WI38 (cell line): ENCODE results near the gene KLHL25.

Experiments
- H3K4me3 ChIP-seq: 2 replicates; pipeline ENCODE4 v1.5.1; 2011; ENCODE audit warnings: low read depth, mild to moderate bottlenecking, control low read depth, low read length
- TF ChIP-seq, protein P1 (sequence below): IDR thresholded peaks from 2 replicates; pipeline ENCODE4 v1.5.1; 2012; ENCODE audit warnings: low read depth, mild to moderate bottlenecking, control low read depth, low read length

The KLHL25 gene

DNA sequence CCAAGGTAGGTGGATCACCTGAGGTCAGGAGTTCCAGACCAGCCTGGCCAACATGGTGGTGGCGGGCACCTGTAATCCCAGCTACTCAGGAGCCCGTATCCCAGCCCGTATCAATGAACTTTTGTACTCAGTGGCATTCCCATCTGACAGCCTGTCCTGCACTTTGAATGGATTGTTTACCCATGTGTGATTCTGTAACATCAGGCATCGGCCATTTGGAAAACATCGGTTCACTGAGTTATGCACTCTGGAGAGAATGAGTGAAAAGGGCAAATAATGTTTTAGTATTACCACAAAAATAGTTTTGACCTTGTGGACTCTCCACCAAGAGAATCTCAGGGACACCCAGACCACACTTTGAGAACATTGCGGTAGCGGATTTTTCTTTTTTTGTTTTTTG lies 13.6 kb downstream of the KLHL25 start:
- H3K4me3 ChIP-seq, result no peak overlapping the region

DNA sequence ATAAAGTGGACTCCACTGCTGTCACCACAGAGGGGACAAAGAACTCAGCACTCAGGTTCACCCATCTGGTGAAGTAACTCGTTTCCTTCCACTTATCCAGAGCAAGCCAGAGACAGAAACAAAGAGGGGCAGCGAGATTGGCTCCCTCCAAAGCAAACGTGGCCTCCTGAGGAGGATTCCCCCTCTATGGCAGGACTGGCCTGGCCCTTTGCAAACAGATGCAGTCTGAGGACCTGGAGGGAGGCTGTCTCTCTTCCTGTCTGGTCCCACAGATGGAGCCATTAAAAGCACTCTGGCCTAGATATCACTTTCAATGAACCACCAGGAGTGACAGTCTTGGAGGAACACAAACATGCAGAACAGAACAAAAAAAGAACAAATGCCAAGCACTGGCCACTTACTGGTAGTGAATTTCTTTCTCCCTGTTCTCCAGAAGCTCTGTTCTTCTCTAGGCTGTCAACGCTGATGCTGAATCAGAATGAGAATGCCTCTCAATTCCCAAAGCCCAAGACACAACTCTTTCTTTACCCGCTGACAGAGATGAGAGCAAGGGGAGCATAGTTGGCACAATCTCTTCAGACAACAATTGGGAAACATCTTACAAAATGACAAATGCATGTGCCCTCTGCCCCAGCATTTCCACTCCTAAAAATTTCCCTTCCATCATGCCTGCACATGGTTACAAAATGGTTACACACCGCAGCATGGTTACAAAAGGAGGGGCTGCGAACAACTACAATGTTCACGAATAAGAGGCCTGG lies 14.3 kb downstream of the KLHL25 start:
- H3K4me3 ChIP-seq, result no peak overlapping the region
- TF ChIP-seq, protein P1, sequence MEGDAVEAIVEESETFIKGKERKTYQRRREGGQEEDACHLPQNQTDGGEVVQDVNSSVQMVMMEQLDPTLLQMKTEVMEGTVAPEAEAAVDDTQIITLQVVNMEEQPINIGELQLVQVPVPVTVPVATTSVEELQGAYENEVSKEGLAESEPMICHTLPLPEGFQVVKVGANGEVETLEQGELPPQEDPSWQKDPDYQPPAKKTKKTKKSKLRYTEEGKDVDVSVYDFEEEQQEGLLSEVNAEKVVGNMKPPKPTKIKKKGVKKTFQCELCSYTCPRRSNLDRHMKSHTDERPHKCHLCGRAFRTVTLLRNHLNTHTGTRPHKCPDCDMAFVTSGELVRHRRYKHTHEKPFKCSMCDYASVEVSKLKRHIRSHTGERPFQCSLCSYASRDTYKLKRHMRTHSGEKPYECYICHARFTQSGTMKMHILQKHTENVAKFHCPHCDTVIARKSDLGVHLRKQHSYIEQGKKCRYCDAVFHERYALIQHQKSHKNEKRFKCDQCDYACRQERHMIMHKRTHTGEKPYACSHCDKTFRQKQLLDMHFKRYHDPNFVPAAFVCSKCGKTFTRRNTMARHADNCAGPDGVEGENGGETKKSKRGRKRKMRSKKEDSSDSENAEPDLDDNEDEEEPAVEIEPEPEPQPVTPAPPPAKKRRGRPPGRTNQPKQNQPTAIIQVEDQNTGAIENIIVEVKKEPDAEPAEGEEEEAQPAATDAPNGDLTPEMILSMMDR, result no peak

More for the DNA sequence above, 13.6 kb downstream of the KLHL25 start:
- TF ChIP-seq, protein P1, result no peak

- H3K4me3 ChIP-seq, result no peak overlapping the region
- TF ChIP-seq, protein P1, result no peak
Observed at GRCh38 chr15:85779249-85779648, 15.5 kb downstream of the KLHL25 start.

DNA sequence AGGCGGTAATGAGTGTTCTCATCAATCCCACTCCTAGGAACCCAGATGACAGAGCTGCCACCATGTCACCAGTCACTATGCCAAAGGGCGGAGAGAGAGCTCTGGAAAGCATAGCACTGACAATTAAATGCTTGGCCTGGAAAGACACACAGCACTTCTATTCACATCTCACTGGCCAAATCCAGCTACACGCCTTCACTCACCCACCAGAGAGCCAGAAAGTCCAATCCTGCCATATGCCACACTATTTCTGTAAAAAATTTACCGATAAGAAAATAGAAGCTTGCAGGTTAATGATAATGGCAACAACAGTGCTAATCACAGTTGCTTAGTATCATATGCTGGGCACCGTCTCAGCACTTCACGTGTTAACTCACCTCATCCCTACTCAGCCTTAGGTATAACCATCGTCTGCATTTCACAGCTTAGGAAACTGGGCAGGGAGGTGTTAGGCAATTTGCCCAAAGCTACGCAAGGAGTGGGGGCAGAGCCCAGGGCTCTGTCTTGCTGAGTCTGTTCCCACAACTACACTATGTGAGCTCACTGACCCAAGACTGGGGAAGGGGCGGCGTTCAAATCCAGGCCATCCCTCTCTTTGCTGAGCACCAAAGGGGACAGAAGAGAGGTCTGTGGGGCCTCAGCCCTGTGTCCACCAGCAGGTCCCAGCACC lies 16.5 kb downstream of the KLHL25 start:
- TF ChIP-seq, protein P1, result no peak
- H3K4me3 ChIP-seq, result no peak overlapping the region

DNA sequence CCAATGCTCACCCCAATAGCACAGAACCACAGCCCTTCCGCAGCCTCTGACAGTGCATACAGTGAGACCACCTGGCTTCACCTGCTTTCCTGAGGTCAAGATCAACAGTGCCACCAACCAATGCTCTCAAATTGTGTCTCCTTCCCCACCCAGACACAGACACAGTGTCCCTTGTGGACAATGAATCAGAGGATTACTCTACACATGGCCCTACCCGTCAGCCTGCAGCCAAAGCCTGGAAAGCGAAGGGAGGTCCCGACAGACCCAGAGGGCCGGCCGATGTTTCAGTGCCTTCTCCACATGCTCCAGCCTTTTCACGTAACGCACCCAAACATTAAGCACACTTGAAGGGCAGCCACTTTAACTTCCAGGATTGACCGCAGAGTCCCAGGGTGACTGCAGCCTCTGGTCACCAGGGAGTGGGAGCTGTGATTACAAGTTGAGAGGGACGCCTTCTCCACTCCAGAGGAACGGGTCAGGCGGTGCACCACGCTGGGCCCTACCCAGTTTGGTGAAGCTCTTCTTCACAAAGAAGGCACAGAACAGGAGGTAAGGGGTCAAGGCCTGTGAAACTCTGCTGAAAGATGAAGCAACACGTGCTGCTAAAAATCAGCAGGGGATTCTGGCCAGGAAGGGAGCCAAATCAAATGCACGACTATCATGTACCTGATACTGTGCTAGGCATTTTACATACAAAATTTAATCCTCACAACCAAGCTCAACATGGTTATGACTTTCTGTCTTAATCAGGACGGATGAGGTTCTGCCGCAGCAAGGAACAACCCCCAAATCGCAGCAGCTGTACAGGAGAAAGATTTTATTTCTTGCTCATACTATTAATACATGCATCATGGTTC lies 17.2 kb downstream of the KLHL25 start:
- no peak overlapping the region for H3K4me3 ChIP-seq
- TF ChIP-seq, protein P1, result no peak

DNA sequence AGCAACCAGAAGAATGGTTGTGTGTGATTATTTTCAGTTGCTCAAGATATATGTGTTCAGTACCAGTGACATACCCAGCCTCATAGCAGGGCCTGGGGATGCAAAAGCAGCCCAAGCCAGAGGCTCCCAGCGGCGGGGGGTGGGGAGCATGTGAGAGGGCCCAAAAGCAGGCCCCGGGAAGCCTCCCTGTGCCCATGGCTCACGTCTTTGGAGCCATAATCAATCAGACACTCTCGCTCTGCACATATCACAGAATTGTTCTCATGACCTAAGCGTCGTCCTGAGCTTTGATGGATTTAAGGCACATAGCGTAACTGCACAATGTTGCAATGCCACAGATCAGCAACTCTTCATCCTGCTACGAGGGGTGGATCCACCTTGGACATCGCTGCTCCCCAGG lies 20.8 kb downstream of the KLHL25 start:
- TF ChIP-seq, protein P1, result no peak
- H3K4me3 ChIP-seq, result no peak overlapping the region
